Peyer's patch (tissue), 4 donors: ENCODE measurements around the gene SNX4. TPM values are rescaled to one million over a fixed set of nuclear protein-coding genes. Genes with fewer than 3 reads are reported as not detected.

ENCODE experiments used
- DNase-seq, 3 donors: peaks; one replicate each; pipeline ENCODE4 v3.0.0-alpha.2; 2017 to 2019
- H3K27ac ChIP-seq, 4 donors: fragments of 200-600 bp; sonication (generic); one replicate each; pipeline ENCODE4 v1.5.1; 2016 to 2019
- H3K27me3 ChIP-seq, 2 donors: fragments of 200-600 bp; sonication (generic); one replicate each; pipeline ENCODE4 v1.5.1; 2019
- H3K36me3 ChIP-seq, 3 donors: fragments of 200-600 bp; sonication (generic); one replicate each; pipeline ENCODE4 v1.5.1; 2016 to 2019
- H3K4me1 ChIP-seq, 4 donors: fragments of 200-600 bp; sonication (generic); one replicate each; pipeline ENCODE4 v1.5.1; 2016 to 2019
- H3K4me3 ChIP-seq, 4 donors: fragments of 200-600 bp; sonication (generic); 1 replicate in 3 of 4; 2 replicates in 1 of 4; pipeline ENCODE4 v1.5.1; 2016 to 2019; ENCODE audit warnings: mild to moderate bottlenecking in 1 of 4
- H3K9me3 ChIP-seq, 4 donors: fragments of 200-600 bp; sonication (generic); one replicate each; pipeline ENCODE4 v1.5.1; 2016 to 2019; ENCODE audit warnings: mild to moderate bottlenecking in 1 of 4
- CTCF ChIP-seq, 6 experiments: fragments of 450-650 bp in 4 of 6; fragments of 200-600 bp in 2 of 6; sonication (generic) in 1 of 6; IDR thresholded peaks; one replicate each; pipeline ENCODE4 v1.5.1; 2017 to 2019; ENCODE audit warnings: antibody characterized with exemption in 6 of 6, mild to moderate bottlenecking in 3 of 6, moderate library complexity in 1 of 6
- POLR2A ChIP-seq, 2 donors: fragments of 450-650 bp; IDR thresholded peaks; one replicate each; pipeline ENCODE4 v1.5.1; 2017; ENCODE audit warnings: antibody characterized with exemption in 2 of 2, mild to moderate bottlenecking in 2 of 2, moderate library complexity in 2 of 2
- total RNA-seq, 4 donors: library from RNA; depleted of rRNA; stranded (reverse); fragments of >200 nt; gene quantifications; one replicate each; pipeline ENCODE4 v1.1.0, GENCODE V29; 2016

SNX4 gene
- total RNA-seq, 4 donors from 2014 or later = 64.1 to 82.6 (median 70.0) TPM

- Histone ChIP-seq H3K27ac (peak overlapping the region in 2 of 4 donors; percentile 5 to 20), H3K27me3 (no peaks in the 10 kb centered on the region), H3K9me3 (no peaks in the 10 kb centered on the region), H3K4me1 (peaks cover 0 to 21% (median 2%) of the 10 kb centered on the region in 4 donors), H3K36me3 (no peaks in the 10 kb centered on the region), H3K4me3 (no peak overlapping the region)
- peak; percentile 46 to 70 (median 65) for DNase-seq
- TF ChIP-seq POLR2A (IDR thresholded peaks at IDR 0.05) (no peak), CTCF (IDR thresholded peaks at IDR 0.05) (peak; percentile 80 to 95 (median 87))
Measured at GRCh38 chr3:125437631-125438435, 82.2 kb downstream of the SNX4 start.

- peaks cover 0 to 21% (median 2%) of the 10 kb centered on the region in 4 donors for H3K4me1 ChIP-seq
- DNase-seq = peak in 1 of 3 donors; percentile 56
- peak overlapping the region in 1 of 4 donors; percentile 5 for H3K27ac ChIP-seq
- H3K27me3 ChIP-seq = no peaks in the 10 kb centered on the region
- no peak for TF ChIP-seq CTCF (IDR thresholded peaks at IDR 0.05)
- no peak for TF ChIP-seq POLR2A (IDR thresholded peaks at IDR 0.05)
- H3K36me3 ChIP-seq = no peaks in the 10 kb centered on the region
- no peaks in the 10 kb centered on the region for H3K9me3 ChIP-seq
- no peak overlapping the region for H3K4me3 ChIP-seq
Measured at GRCh38 chr3:125436921-125437320, 83.1 kb downstream of the SNX4 start.

GRCh38 chr3:125435231-125435630 lies 84.8 kb downstream of the SNX4 start:
- no peak overlapping the region for H3K4me3 ChIP-seq
- H3K36me3 ChIP-seq = no peaks in the 10 kb centered on the region
- no peak overlapping the region for H3K27ac ChIP-seq
- no peaks in the 10 kb centered on the region for H3K9me3 ChIP-seq
- no peak for DNase-seq
- no peaks in the 10 kb centered on the region for H3K27me3 ChIP-seq
- peaks cover 0 to 14% (median 0%) of the 10 kb centered on the region in 4 donors for H3K4me1 ChIP-seq
- TF ChIP-seq CTCF (IDR thresholded peaks at IDR 0.05) (no peak), POLR2A (IDR thresholded peaks at IDR 0.05) (no peak)

- Histone ChIP-seq H3K27me3 (no peaks in the 10 kb centered on the region), H3K4me1 (peaks cover 0 to 13% (median 0%) of the 10 kb centered on the region in 4 donors), H3K9me3 (no peaks in the 10 kb centered on the region), H3K36me3 (no peaks in the 10 kb centered on the region), H3K27ac (no peak overlapping the region), H3K4me3 (no peak overlapping the region)
- no peak for TF ChIP-seq CTCF (IDR thresholded peaks at IDR 0.05)
- TF ChIP-seq POLR2A (IDR thresholded peaks at IDR 0.05) = no peak
- no peak for DNase-seq
Measured at GRCh38 chr3:125434582-125435011, 85.4 kb downstream of the SNX4 start.

- Histone ChIP-seq H3K27me3 (no peaks in the 10 kb centered on the region), H3K27ac (no peak overlapping the region), H3K4me1 (peaks cover 0 to 9% (median 0%) of the 10 kb centered on the region in 4 donors), H3K36me3 (no peaks in the 10 kb centered on the region), H3K9me3 (no peaks in the 10 kb centered on the region), H3K4me3 (no peak overlapping the region)
- no peak for TF ChIP-seq POLR2A (IDR thresholded peaks at IDR 0.05)
- TF ChIP-seq CTCF (IDR thresholded peaks at IDR 0.05) = no peak
- no peak for DNase-seq
Measured at GRCh38 chr3:125433611-125434041, 86.4 kb downstream of the SNX4 start.
